H9 (cell line): ENCODE measurements around the gene DEPDC1B. TPM values are rescaled to one million over a fixed set of nuclear protein-coding genes. Genes with fewer than 3 reads are reported as not detected.

ENCODE experiments used
- DNase-seq: peaks from one replicate; pipeline ENCODE4 v3.0.0-alpha.2; 2017
- H2AFZ ChIP-seq: one replicate; pipeline ENCODE4 v1.6.1; 2013; ENCODE audit warnings: mild to moderate bottlenecking, low read length, control low read depth, moderate library complexity
- H2AK5ac ChIP-seq: 2 replicates; pipeline ENCODE4 v1.6.1; 2013; ENCODE audit warnings: low read length, control low read depth, mixed read lengths; ENCODE audit not compliant: insufficient read length
- H2BK120ac ChIP-seq: one replicate; pipeline ENCODE4 v1.6.1; 2013; ENCODE audit warnings: low read depth, mild to moderate bottlenecking, low read length, control low read depth, inconsistent platforms; ENCODE audit not compliant: poor library complexity, severe bottlenecking
- H2BK12ac ChIP-seq: 2 replicates; pipeline ENCODE4 v1.6.1; 2013; ENCODE audit warnings: low read length, control low read depth, mixed read lengths, low read depth; ENCODE audit not compliant: insufficient read length
- H2BK15ac ChIP-seq: 2 replicates; pipeline ENCODE4 v1.6.1; 2013; ENCODE audit warnings: low read depth, low read length, control low read depth
- H2BK20ac ChIP-seq: one replicate; pipeline ENCODE4 v1.6.1; 2013; ENCODE audit warnings: low read depth, mild to moderate bottlenecking, low read length, control low read depth, inconsistent platforms; ENCODE audit not compliant: poor library complexity, severe bottlenecking
- H2BK5ac ChIP-seq: 2 replicates; pipeline ENCODE4 v1.6.1; 2013; ENCODE audit warnings: low read length, control low read depth, mixed read lengths; ENCODE audit not compliant: insufficient read length
- H3K14ac ChIP-seq: 2 replicates; pipeline ENCODE4 v1.6.1; 2013; ENCODE audit warnings: low read length, control low read depth; ENCODE audit not compliant: insufficient read depth
- H3K18ac ChIP-seq: 2 replicates; pipeline ENCODE4 v1.6.1; 2013; ENCODE audit warnings: low read depth, mild to moderate bottlenecking, mixed read lengths, low read length, control low read depth; ENCODE audit not compliant: insufficient read length
- H3K23ac ChIP-seq: 2 replicates; pipeline ENCODE4 v1.6.1; 2013; ENCODE audit warnings: low read length, control low read depth, mixed read lengths, low read depth; ENCODE audit not compliant: insufficient read length
- H3K23me2 ChIP-seq: 2 replicates; pipeline ENCODE4 v1.6.1; 2013; ENCODE audit warnings: low read depth, mild to moderate bottlenecking, mixed read lengths, low read length, control low read depth; ENCODE audit not compliant: insufficient read length, poor library complexity, severe bottlenecking
- H3K27ac ChIP-seq: 2 replicates; pipeline ENCODE4 v1.5.1; 2013; ENCODE audit warnings: low read length, control low read depth, mixed read lengths, low read depth; ENCODE audit not compliant: insufficient read length
- H3K27me3 ChIP-seq: 2 replicates; pipeline ENCODE4 v1.6.1; 2013; ENCODE audit warnings: low read length, control low read depth, inconsistent platforms; ENCODE audit not compliant: insufficient read depth
- H3K4ac ChIP-seq: 2 replicates; pipeline ENCODE4 v1.6.1; 2013; ENCODE audit warnings: low read depth, mild to moderate bottlenecking, control low read depth, inconsistent platforms, low read length, moderate library complexity
- H3K4me1 ChIP-seq: 2 replicates; pipeline ENCODE4 v1.6.1; 2013; ENCODE audit warnings: low read length, control low read depth, inconsistent platforms; ENCODE audit not compliant: insufficient read depth
- H3K4me2 ChIP-seq: 2 replicates; pipeline ENCODE4 v1.6.1; 2013; ENCODE audit warnings: low read length, control low read depth, mixed read lengths; ENCODE audit not compliant: insufficient read length, insufficient read depth
- H3K56ac ChIP-seq: 2 replicates; pipeline ENCODE4 v1.6.1; 2013; ENCODE audit warnings: low read depth, mild to moderate bottlenecking, mixed read lengths, low read length, control low read depth; ENCODE audit not compliant: insufficient read length
- H3K79me1 ChIP-seq: 2 replicates; pipeline ENCODE4 v1.6.1; 2013; ENCODE audit warnings: low read depth, mild to moderate bottlenecking, moderate library complexity, low read length, control low read depth, inconsistent platforms; ENCODE audit not compliant: insufficient read depth, poor library complexity, severe bottlenecking
- H3K79me2 ChIP-seq: 2 replicates; pipeline ENCODE4 v1.6.1; 2013; ENCODE audit warnings: low read length, control low read depth, inconsistent platforms; ENCODE audit not compliant: insufficient read depth
- H3K9ac ChIP-seq: 2 replicates; pipeline ENCODE4 v1.6.1; 2013; ENCODE audit warnings: low read length, control low read depth, mixed read lengths; ENCODE audit not compliant: insufficient read length; ENCODE audit errors: extremely low read depth
- H3K9me3 ChIP-seq: one replicate; pipeline ENCODE4 v1.6.1; 2013; ENCODE audit warnings: low read depth, low read length, inconsistent platforms; ENCODE audit not compliant: control insufficient read depth
- H3T11ph ChIP-seq: one replicate; pipeline ENCODE4 v1.6.1; 2013; ENCODE audit warnings: mild to moderate bottlenecking, low read length, control low read depth, inconsistent platforms
- H4K20me1 ChIP-seq: one replicate; pipeline ENCODE4 v1.6.1; 2013; ENCODE audit not compliant: control insufficient read depth, insufficient read length, insufficient read depth
- H4K5ac ChIP-seq: 2 replicates; pipeline ENCODE4 v1.6.1; 2013; ENCODE audit warnings: low read depth, mild to moderate bottlenecking, mixed read lengths, low read length, control low read depth; ENCODE audit not compliant: insufficient read length
- H4K8ac ChIP-seq: replicated peaks from 2 replicates; pipeline ENCODE4 v1.6.1; 2013; ENCODE audit warnings: low read length, control low read depth, mixed read lengths, low read depth; ENCODE audit not compliant: insufficient read length
- H4K91ac ChIP-seq: 2 replicates; pipeline ENCODE4 v1.6.1; 2013; ENCODE audit warnings: low read depth, mild to moderate bottlenecking, moderate library complexity, mixed read lengths, low read length, control low read depth; ENCODE audit not compliant: insufficient read length
- H3K27ac Mint-ChIP-seq, 3 experiments: 2 replicates in 2 of 3; 3 replicates in 1 of 3; pipeline ENCODE4 v1.8.0; 2020 to 2021; ENCODE audit warnings: mixed read lengths in 3 of 3, mild to moderate bottlenecking in 1 of 3, moderate library complexity in 1 of 3
- H3K27me3 Mint-ChIP-seq: 2 replicates; pipeline ENCODE4 v1.8.0; 2021; ENCODE audit warnings: low read depth, mild to moderate bottlenecking, moderate library complexity, mixed read lengths
- H3K36me3 Mint-ChIP-seq, 3 experiments: 2 replicates in 2 of 3; 3 replicates in 1 of 3; pipeline ENCODE4 v1.8.0; 2020 to 2021; ENCODE audit warnings: low read depth in 3 of 3, mixed read lengths in 3 of 3; ENCODE audit not compliant: insufficient read depth in 1 of 3
- H3K4me1 Mint-ChIP-seq, 2 experiments: 2 replicates each; pipeline ENCODE4 v1.8.0; 2020; ENCODE audit warnings: mixed read lengths in 2 of 2
- H3K4me3 Mint-ChIP-seq, 2 experiments: 2 replicates in 1 of 2; 3 replicates in 1 of 2; pipeline ENCODE4 v1.8.0; 2020 to 2021; ENCODE audit warnings: mild to moderate bottlenecking in 2 of 2, mixed read lengths in 2 of 2, moderate library complexity in 1 of 2
- H3K9me3 Mint-ChIP-seq, 2 experiments: 2 replicates in 1 of 2; 3 replicates in 1 of 2; pipeline ENCODE4 v1.8.0; 2020; ENCODE audit warnings: mild to moderate bottlenecking in 2 of 2, mixed read lengths in 2 of 2, moderate library complexity in 1 of 2
- WGBS: extraction: QIAGEN DNeasy Blood & Tissue Kit; methylation state at CpG from one replicate; pipeline ENCODE4 v1.1.7; 2013; ENCODE audit warnings: missing lambda C conversion rate, low lambda C conversion rate, mixed read lengths; ENCODE audit not compliant: insufficient read length; ENCODE audit errors: extremely low coverage; 5-methylcytosine and 5-hydroxymethylcytosine counted together
- total RNA-seq: library from RNA; stranded (reverse); gene quantifications from 2 replicates; pipeline ENCODE4 v1.2.1, GENCODE V29; 2021
- TF ChIP-seq, protein P1 (sequence below): fragments of 200-600 bp; sonication (generic); conservative IDR thresholded peaks from 3 replicates; pipeline ENCODE4 v1.8.0; 2021; ENCODE audit warnings: antibody characterized with exemption, mild to moderate bottlenecking

DEPDC1B gene
- total RNA-seq, 1 experiment from 2014 or later = 49.0 TPM

- Mint-ChIP-seq H3K27ac (no peak overlapping the region; a peak in 1 of 7 replicates), H3K9me3 (no peaks in the 10 kb centered on the region), H3K4me1 (no peaks in the 10 kb centered on the region), H3K4me3 (no peak overlapping the region), H3K36me3 (peaks cover 30 to 67% (median 64%) of the 10 kb centered on the region in 3 experiments; a peak in 6 of 7 replicates), H3K27me3 (no peaks in the 10 kb centered on the region)
- no peak for DNase-seq
- no peak overlapping the region for H3T11ph ChIP-seq
- H4K91ac ChIP-seq = no peak overlapping the region
- no peaks in the 10 kb centered on the region; the same call in 1 of the 2 replicates for H3K79me2 ChIP-seq
- no peak overlapping the region for H3K9ac ChIP-seq
- H2AK5ac ChIP-seq = no peak overlapping the region
- no peak overlapping the region for H2BK5ac ChIP-seq
- no peak overlapping the region for H2BK15ac ChIP-seq
- H3K18ac ChIP-seq = no peak overlapping the region
- no peak overlapping the region for H2BK20ac ChIP-seq
- no peaks in the 10 kb centered on the region for H4K20me1 ChIP-seq
- no peak overlapping the region for H4K8ac ChIP-seq
- WGBS = no CpG with 5 or more reads among the region's 1 CpG
- no peak overlapping the region for H3K27ac ChIP-seq
- TF ChIP-seq, protein P1, sequence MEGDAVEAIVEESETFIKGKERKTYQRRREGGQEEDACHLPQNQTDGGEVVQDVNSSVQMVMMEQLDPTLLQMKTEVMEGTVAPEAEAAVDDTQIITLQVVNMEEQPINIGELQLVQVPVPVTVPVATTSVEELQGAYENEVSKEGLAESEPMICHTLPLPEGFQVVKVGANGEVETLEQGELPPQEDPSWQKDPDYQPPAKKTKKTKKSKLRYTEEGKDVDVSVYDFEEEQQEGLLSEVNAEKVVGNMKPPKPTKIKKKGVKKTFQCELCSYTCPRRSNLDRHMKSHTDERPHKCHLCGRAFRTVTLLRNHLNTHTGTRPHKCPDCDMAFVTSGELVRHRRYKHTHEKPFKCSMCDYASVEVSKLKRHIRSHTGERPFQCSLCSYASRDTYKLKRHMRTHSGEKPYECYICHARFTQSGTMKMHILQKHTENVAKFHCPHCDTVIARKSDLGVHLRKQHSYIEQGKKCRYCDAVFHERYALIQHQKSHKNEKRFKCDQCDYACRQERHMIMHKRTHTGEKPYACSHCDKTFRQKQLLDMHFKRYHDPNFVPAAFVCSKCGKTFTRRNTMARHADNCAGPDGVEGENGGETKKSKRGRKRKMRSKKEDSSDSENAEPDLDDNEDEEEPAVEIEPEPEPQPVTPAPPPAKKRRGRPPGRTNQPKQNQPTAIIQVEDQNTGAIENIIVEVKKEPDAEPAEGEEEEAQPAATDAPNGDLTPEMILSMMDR = no peak
- H3K27me3 ChIP-seq = no peaks in the 10 kb centered on the region
- H3K56ac ChIP-seq = no peak overlapping the region
- H3K14ac ChIP-seq = no peak overlapping the region
- no peak overlapping the region for H3K4ac ChIP-seq
- no peak overlapping the region for H2BK120ac ChIP-seq
- no peaks in the 10 kb centered on the region for H3K23me2 ChIP-seq
- no peaks in the 10 kb centered on the region for H3K4me1 ChIP-seq
- H4K5ac ChIP-seq = peak overlapping the region; percentile 30
- H3K4me2 ChIP-seq = no peak overlapping the region
- H2AFZ ChIP-seq = no peak overlapping the region
- H3K23ac ChIP-seq = no peak overlapping the region
- no peaks in the 10 kb centered on the region for H3K9me3 ChIP-seq
- H2BK12ac ChIP-seq = no peak overlapping the region
- H3K79me1 ChIP-seq = peaks cover 3% of the 10 kb centered on the region
Observed at GRCh38 chr5:60639544-60639943, 60.4 kb downstream of the DEPDC1B start.
